Sigmoid colon (tissue), 7 donors: ENCODE results near the gene TSPOAP1. TPM values are rescaled to one million over a fixed set of nuclear protein-coding genes. Genes with fewer than 3 reads are reported as not detected.
A peak's percentile ranks its signal among the peaks of the same experiment; 100 is the strongest.

Experiments used
- DNase-seq: peaks from one replicate; pipeline ENCODE4 v3.0.0-alpha.2; 2019
- H3K27ac ChIP-seq, 4 donors: fragments of 200-600 bp; sonication (generic); one replicate each; pipeline ENCODE4 v1.5.1; 2016 to 2019; ENCODE audit warnings: mild to moderate bottlenecking in 1 of 4
- H3K27me3 ChIP-seq, 3 donors: fragments of 200-600 bp; sonication (generic); one replicate each; pipeline ENCODE4 v1.5.1; 2019; ENCODE audit warnings: mild to moderate bottlenecking in 1 of 3
- H3K36me3 ChIP-seq, 4 donors: fragments of 200-600 bp; sonication (generic); one replicate each; pipeline ENCODE4 v1.5.1; 2016 to 2019
- H3K4me1 ChIP-seq, 4 donors: fragments of 200-600 bp; sonication (generic); one replicate each; pipeline ENCODE4 v1.5.1; 2017 to 2019
- H3K4me3 ChIP-seq, 4 donors: fragments of 200-600 bp; sonication (generic); one replicate each; pipeline ENCODE4 v1.5.1; 2017 to 2019; ENCODE audit warnings: mild to moderate bottlenecking in 2 of 4, moderate library complexity in 1 of 4
- H3K9me3 ChIP-seq, 4 donors: fragments of 200-600 bp in 3 of 4; sonication (generic) in 3 of 4; one replicate each; pipeline versions ENCODE4 v1.5.1 to v1.6.1; 2013 to 2019
- EP300 ChIP-seq, 4 donors: sonication (generic); formaldehyde crosslinking; IDR thresholded peaks; one replicate each; pipeline ENCODE4 v1.6.1; 2017; ENCODE audit warnings: antibody characterized with exemption in 4 of 4
- POLR2A ChIP-seq, 2 donors: fragments of 450-650 bp; IDR thresholded peaks; one replicate each; pipeline ENCODE4 v1.6.1; 2016; ENCODE audit warnings: antibody characterized with exemption in 2 of 2, mild to moderate bottlenecking in 2 of 2, moderate library complexity in 2 of 2
- POLR2AphosphoS5 ChIP-seq, 4 donors: sonication (generic); formaldehyde crosslinking; IDR thresholded peaks; one replicate each; pipeline ENCODE4 v1.6.1; 2017; ENCODE audit warnings: antibody characterized with exemption in 4 of 4
- WGBS, 2 donors: extraction: QIAGEN DNeasy Blood & Tissue Kit; methylation state at CpG; one replicate each; pipeline ENCODE4 v1.1.7; 2013; 5-methylcytosine and 5-hydroxymethylcytosine counted together
- intact Hi-C: fragments of 100-400 bp; cut with DNase I; formaldehyde crosslinking; loops from one replicate; pipeline ENCODE4 v1.15.1; 2023
- polyA plus RNA-seq, 3 donors: library from polyadenylated mRNA; stranded (reverse); fragments of 200-250 nt; gene quantifications; one replicate each; pipeline ENCODE4 v1.2.3, GENCODE V29; 2013
- total RNA-seq, 4 donors: library from RNA; depleted of rRNA; stranded (reverse); fragments of >200 nt; gene quantifications; one replicate each; pipeline ENCODE4 v1.1.0, GENCODE V29; 2016
- TF ChIP-seq, protein P1 (sequence below), 4 experiments: fragments of 450-650 bp in 3 of 4; fragments of 200-600 bp in 1 of 4; IDR thresholded peaks; one replicate each; pipeline ENCODE4 v1.5.1; 2016 to 2019; ENCODE audit warnings: antibody characterized with exemption in 4 of 4, mild to moderate bottlenecking in 3 of 4, moderate library complexity in 2 of 4
- donor health status: healthy with polysubstance abuse.
- donor health status: Bipolar disorder and iron deficiency.
- donor health status: healthy.

Gene TSPOAP1
- total and polyA plus RNA-seq, 7 donors, result 0.69 to 28.4 (median 12.5) TPM

DNA sequence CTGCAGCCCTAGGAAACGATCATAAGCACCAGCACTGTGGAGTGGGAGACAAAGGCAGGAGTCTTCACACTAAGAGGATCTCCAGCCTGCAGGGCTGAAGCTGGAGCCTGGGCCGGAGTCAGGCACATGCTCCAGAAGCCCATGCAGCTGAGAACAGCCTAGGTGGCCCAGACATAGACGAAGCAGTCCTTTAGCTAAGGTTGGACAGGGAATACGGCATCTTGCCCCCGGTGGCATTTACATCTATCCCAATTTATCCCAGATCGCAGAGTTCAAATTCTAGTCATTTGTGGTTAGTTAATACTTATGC, 13.9 kb downstream of the TSPOAP1 start:
- intact Hi-C loops, result no loop called here
- H3K27ac ChIP-seq, result no peak overlapping the region
- no peaks in the 10 kb centered on the region for H3K36me3 ChIP-seq
- no peak overlapping the region for H3K4me3 ChIP-seq
- TF ChIP-seq EP300 (IDR thresholded peaks at IDR 0.05), result no peak
- TF ChIP-seq POLR2AphosphoS5 (IDR thresholded peaks at IDR 0.05), result no peak
- TF ChIP-seq POLR2A (IDR thresholded peaks at IDR 0.05), result no peak
- TF ChIP-seq, protein P1, sequence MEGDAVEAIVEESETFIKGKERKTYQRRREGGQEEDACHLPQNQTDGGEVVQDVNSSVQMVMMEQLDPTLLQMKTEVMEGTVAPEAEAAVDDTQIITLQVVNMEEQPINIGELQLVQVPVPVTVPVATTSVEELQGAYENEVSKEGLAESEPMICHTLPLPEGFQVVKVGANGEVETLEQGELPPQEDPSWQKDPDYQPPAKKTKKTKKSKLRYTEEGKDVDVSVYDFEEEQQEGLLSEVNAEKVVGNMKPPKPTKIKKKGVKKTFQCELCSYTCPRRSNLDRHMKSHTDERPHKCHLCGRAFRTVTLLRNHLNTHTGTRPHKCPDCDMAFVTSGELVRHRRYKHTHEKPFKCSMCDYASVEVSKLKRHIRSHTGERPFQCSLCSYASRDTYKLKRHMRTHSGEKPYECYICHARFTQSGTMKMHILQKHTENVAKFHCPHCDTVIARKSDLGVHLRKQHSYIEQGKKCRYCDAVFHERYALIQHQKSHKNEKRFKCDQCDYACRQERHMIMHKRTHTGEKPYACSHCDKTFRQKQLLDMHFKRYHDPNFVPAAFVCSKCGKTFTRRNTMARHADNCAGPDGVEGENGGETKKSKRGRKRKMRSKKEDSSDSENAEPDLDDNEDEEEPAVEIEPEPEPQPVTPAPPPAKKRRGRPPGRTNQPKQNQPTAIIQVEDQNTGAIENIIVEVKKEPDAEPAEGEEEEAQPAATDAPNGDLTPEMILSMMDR (IDR thresholded peaks at IDR 0.05), result no peak
- H3K9me3 ChIP-seq, result no peaks in the 10 kb centered on the region
- no peak for DNase-seq
- no peaks in the 10 kb centered on the region for H3K4me1 ChIP-seq
- 91 to 92% methylated on average over 6 of the region's 6 CpGs for WGBS, 2 donors
- no peaks in the 10 kb centered on the region for H3K27me3 ChIP-seq

- no peak for DNase-seq
- intact Hi-C loops, result no loop called here
- no peaks in the 10 kb centered on the region for H3K27me3 ChIP-seq
- H3K9me3 ChIP-seq, result no peaks in the 10 kb centered on the region
- WGBS, 2 donors, result 77 to 79% methylated on average over 7 of the region's 7 CpGs
- H3K27ac ChIP-seq, result no peak overlapping the region
- TF ChIP-seq POLR2AphosphoS5 (IDR thresholded peaks at IDR 0.05) (no peak), POLR2A (IDR thresholded peaks at IDR 0.05) (no peak), EP300 (IDR thresholded peaks at IDR 0.05) (no peak)
- TF ChIP-seq, protein P1 (IDR thresholded peaks at IDR 0.05), result no peak
- no peaks in the 10 kb centered on the region for H3K36me3 ChIP-seq
- H3K4me1 ChIP-seq, result no peaks in the 10 kb centered on the region
- no peak overlapping the region for H3K4me3 ChIP-seq
Observed at GRCh38 chr17:58313815-58314705, 14.5 kb downstream of the TSPOAP1 start.

DNA sequence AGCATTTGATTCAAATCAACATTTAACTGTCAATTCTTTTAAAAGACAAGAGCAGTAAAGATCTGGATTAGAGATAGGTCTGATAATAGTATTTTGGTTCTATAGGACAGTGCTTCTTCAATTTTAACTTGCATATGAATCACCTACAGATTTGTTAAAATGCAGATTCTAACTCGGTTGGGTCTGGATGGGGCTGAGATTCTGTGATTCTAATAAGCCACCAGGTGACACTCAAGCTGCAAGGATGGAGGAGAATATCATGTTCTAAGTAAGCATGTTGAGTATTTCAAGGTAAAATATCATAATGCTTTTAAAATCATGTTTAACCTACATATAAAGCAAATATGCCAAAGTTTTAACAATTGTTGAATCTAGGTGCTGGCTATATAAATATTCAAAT, 15.8 kb downstream of the TSPOAP1 start:
- H3K36me3 ChIP-seq, result no peaks in the 10 kb centered on the region
- no peaks in the 10 kb centered on the region for H3K9me3 ChIP-seq
- H3K4me1 ChIP-seq, result no peaks in the 10 kb centered on the region
- no peak for DNase-seq
- H3K27me3 ChIP-seq, result no peaks in the 10 kb centered on the region
- H3K27ac ChIP-seq, result no peak overlapping the region
- H3K4me3 ChIP-seq, result no peak overlapping the region
- 56 to 67% methylated on average over 1 of the region's 1 CpG for WGBS, 2 donors
- TF ChIP-seq, protein P1 (IDR thresholded peaks at IDR 0.05), result no peak
- TF ChIP-seq POLR2A (IDR thresholded peaks at IDR 0.05) (no peak), EP300 (IDR thresholded peaks at IDR 0.05) (no peak), POLR2AphosphoS5 (IDR thresholded peaks at IDR 0.05) (no peak)
- intact Hi-C loops, result no loop called here

DNA sequence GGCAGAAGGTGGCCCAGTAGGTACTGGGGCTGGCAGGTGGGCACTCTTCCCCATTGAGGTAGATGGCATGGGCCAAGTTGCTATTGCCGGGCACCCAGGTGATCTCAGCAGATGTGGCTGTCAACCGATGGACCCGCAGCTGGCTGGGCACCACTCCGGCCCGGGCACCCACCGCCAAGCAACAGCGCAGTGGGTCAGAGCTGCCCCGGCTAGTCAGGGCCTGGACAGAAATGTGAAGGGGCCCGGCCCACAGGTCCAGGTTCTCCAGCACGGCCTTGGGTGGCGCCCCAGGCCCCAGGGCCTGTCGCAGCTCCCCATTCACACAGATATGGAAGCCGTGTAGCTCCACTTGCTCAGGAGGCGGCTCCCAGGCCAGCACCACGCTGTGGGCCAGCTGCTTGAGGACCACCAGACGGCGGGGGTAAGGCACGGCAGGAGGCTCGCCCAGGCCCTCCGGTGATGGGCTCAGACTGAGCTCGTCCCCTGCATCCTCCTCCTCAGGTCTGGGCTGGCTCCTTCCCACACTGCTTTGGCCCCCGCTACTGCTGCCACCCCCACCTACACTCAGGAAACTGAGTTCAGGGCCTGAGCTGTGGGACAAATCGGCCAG, 16.5 kb downstream of the TSPOAP1 start:
- H3K27ac ChIP-seq, result no peak overlapping the region
- peak; percentile 61 for DNase-seq
- intact Hi-C loops, result no loop called here
- H3K36me3 ChIP-seq, result no peaks in the 10 kb centered on the region
- H3K27me3 ChIP-seq, result no peaks in the 10 kb centered on the region
- TF ChIP-seq EP300 (IDR thresholded peaks at IDR 0.05) (no peak), POLR2A (IDR thresholded peaks at IDR 0.05) (no peak)
- TF ChIP-seq, protein P1 (IDR thresholded peaks at IDR 0.05), result no peak
- H3K9me3 ChIP-seq, result no peaks in the 10 kb centered on the region
- H3K4me1 ChIP-seq, result no peaks in the 10 kb centered on the region
- no peak overlapping the region for H3K4me3 ChIP-seq
- 93 to 95% methylated on average over 23 of the region's 23 CpGs for WGBS, 2 donors
